T-helper 1 cell treated with Interleukin-12 subunit alpha and Interleukin-12 subunit beta and Interleukin-4 antibody, amounts not matched to agents 30 μg/mL and 1 μg/mL, for 36 hours (primary cell): ENCODE results near the gene TRIM17.

Source experiments
- H3K27ac Mint-ChIP-seq: one replicate; pipeline ENCODE4 v1.8.0; 2021; ENCODE audit warnings: mild to moderate bottlenecking, mixed read lengths
- H3K27me3 Mint-ChIP-seq: one replicate; pipeline ENCODE4 v1.8.0; 2021; ENCODE audit warnings: low read depth, mixed read lengths
- H3K36me3 Mint-ChIP-seq: one replicate; pipeline ENCODE4 v1.8.0; 2021; ENCODE audit warnings: low read depth, mixed read lengths
- H3K4me1 Mint-ChIP-seq: one replicate; pipeline ENCODE4 v1.8.0; 2021; ENCODE audit warnings: low read depth, mixed read lengths
- H3K4me3 Mint-ChIP-seq: one replicate; pipeline ENCODE4 v1.8.0; 2021; ENCODE audit warnings: mild to moderate bottlenecking, moderate library complexity, mixed read lengths
- H3K9me3 Mint-ChIP-seq: one replicate; pipeline ENCODE4 v1.8.0; 2021; ENCODE audit warnings: mixed read lengths

The TRIM17 gene, protein sequence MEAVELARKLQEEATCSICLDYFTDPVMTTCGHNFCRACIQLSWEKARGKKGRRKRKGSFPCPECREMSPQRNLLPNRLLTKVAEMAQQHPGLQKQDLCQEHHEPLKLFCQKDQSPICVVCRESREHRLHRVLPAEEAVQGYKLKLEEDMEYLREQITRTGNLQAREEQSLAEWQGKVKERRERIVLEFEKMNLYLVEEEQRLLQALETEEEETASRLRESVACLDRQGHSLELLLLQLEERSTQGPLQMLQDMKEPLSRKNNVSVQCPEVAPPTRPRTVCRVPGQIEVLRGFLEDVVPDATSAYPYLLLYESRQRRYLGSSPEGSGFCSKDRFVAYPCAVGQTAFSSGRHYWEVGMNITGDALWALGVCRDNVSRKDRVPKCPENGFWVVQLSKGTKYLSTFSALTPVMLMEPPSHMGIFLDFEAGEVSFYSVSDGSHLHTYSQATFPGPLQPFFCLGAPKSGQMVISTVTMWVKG

DNA sequence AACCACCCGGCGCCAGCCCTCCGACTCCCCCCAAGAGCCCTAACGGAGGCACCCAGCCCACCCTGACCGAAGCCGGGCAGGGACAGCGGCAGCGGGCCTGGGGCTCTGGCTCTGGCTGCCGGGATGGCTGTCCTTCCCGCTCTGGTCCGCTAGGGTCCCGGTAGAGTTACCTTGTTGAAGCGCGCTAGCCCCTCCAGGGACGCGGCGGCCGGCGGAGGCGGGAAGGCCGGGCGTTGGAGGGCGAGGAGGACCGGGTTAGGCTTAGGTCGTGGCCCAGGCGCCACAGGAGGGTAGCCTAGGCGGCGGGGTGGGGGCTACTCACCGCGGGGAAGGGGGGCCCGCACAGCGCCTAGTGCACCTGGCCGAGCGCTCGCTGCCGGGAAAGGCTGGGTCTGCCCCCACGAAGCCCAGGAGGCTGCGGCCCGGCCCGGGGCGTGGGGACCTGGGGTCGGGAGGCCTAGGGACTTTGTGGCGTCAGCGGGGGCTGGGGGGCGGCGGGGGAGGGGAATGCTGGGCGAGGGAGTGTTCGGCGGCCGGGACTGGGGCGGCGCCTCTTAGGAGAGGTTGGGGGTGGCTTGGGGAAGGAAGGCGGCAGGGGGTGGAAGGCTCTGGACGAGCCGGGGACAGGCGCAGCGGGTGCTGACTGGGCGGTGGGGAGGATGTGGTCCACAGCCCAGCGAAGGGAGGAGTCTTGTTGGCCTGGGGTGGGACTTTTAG lies at the start of gene TRIM17:
Gene TRIM17 (minus strand): TSS at position 645 of the 717 bp plus-strand sequence. CDS start 1,789 bp downstream, outside the sequence.
- Mint-ChIP-seq H3K4me3 (peak within 1 kb of the TSS; percentile 86), H3K27me3 (peaks cover 32% of the 10 kb centered on the region), H3K36me3 (peaks cover 15% of the 10 kb centered on the region), H3K4me1 (peaks cover 17% of the 10 kb centered on the region), H3K9me3 (no peaks in the 10 kb centered on the region), H3K27ac (peak within 1 kb of the TSS; percentile 74)

DNA sequence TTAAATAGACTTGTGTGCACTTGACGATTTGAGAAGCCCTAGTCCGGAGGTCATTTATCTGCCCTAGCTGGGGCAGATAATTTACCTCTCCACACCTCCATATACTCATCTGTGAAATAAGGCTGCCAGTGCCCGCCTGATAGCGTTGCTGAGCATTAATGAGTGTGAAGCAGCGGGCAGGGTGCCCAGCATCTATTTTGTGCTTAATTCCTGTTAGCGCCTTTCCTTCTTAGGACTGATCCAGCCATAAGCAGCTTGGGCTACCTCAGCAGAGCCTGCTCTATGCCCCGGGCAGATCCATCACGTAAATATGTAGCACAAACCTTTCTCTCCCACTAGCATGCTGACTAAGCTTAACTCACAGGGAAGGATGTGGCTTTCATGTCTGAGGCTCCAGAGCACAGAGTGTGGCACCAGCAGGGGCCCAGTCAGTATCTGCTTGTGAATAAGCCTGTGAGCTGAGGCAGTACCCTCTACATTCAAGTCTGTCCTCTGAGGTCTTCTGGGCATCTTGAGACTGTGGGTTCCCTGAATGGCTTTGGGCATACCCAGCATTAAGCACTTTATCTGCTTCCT lies 49.0 kb upstream of the TRIM17 start:
- H3K4me3 Mint-ChIP-seq: peak overlapping the region; percentile 85
- peaks cover 20% of the 10 kb centered on the region for H3K27me3 Mint-ChIP-seq
- peaks cover 56% of the 10 kb centered on the region for H3K4me1 Mint-ChIP-seq
- H3K36me3 Mint-ChIP-seq: peaks cover 6% of the 10 kb centered on the region
- peak overlapping the region; percentile 90 for H3K27ac Mint-ChIP-seq
- H3K9me3 Mint-ChIP-seq: no peaks in the 10 kb centered on the region

DNA sequence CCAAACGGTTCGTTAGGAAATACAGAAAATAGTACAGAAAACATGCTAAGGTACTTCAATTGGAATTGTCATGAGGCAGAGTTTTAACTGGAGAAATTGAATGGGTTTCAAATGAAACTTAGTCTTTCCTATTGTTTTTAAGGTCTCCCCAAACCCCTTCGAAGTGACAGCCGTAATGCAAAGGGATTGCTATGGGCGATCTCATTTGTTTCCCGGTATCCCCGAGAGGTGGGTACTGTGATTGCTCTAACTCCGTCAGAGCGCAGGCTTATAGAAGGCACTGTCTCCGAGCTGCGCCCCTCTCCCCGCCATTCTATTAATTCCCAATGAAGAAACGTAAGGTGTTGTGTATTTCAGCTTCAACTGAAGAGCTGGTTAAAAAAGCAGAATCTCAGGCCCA lies 48.5 kb upstream of the TRIM17 start:
- Mint-ChIP-seq H3K27ac (peak overlapping the region; percentile 90), H3K36me3 (peaks cover 6% of the 10 kb centered on the region), H3K4me3 (peak overlapping the region; percentile 85), H3K27me3 (peaks cover 20% of the 10 kb centered on the region), H3K4me1 (peaks cover 59% of the 10 kb centered on the region), H3K9me3 (no peaks in the 10 kb centered on the region)

DNA sequence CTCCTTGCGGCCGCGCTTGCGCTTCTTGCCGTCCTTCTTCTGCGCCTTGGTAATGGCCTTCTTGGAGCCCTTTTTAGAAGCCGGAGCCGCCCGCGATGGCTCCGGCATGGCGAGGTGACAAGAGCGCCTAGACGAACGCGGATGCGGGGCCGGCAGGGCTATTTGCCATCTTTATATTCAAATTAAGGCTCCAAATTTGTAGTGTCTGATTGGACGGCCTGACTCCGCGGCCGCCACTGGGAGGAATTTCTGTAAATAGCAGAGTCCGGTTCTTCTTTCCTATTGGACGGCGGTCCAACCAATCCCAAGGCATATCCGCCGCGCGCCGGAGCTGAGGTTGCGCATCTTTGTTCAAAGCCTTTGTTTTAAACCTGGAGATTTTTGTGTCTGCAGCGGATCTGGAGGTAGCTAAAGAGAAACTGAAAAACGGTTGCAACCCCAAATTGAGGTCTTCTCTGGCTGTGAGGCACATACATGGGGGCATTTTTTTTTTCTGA lies 47.9 kb upstream of the TRIM17 start:
- Mint-ChIP-seq H3K4me3 (peak overlapping the region; percentile 85), H3K4me1 (peaks cover 59% of the 10 kb centered on the region), H3K27ac (peak overlapping the region; percentile 90), H3K9me3 (no peaks in the 10 kb centered on the region), H3K27me3 (peaks cover 16% of the 10 kb centered on the region), H3K36me3 (peaks cover 6% of the 10 kb centered on the region)

DNA sequence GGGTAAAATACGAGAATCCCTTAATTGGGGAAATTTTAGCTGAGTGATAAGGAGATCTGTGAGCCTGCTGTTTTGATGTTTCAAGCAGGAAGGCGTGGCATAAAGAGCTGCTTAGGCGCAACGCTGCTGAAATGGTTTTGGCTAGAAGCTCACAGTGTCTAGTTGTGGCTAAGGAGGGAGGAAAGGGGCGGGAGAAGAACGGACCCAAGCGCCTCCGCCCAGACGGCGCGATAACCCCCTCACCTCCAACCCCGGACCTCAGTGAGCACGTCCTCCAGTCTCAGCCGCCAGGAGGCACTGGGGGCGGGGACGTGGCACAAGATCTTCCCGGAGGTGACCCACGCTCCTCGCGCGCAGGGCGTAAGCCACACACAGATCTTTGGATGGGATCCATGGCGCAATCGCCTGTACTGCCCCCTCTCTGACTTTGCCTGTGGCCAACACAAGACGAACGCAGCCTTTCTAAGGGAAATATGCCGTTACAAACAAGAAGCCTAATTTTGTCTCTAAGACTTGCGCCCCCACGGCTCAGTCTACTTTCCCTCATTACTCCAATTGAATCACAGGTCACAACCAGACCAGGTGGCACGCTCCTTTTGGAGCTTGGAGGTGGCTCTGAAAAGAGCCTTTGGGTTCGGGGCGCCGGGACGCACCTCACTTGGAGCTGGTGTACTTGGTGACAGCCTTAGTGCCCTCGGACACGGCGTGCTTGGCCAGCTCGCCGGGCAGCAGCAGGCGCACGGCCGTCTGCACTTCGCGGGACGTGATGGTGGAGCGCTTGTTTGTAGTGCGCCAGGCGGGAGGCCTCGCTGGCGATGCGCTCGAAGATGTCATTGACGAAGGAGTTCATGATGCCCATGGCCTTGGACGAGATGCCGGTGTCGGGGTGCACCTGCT lies 47.1 kb upstream of the TRIM17 start:
- peak overlapping the region; percentile 90 for H3K27ac Mint-ChIP-seq
- H3K4me1 Mint-ChIP-seq: peaks cover 61% of the 10 kb centered on the region
- H3K36me3 Mint-ChIP-seq: peaks cover 6% of the 10 kb centered on the region
- H3K4me3 Mint-ChIP-seq: peak overlapping the region; percentile 85
- H3K9me3 Mint-ChIP-seq: no peaks in the 10 kb centered on the region
- H3K27me3 Mint-ChIP-seq: peaks cover 11% of the 10 kb centered on the region

DNA sequence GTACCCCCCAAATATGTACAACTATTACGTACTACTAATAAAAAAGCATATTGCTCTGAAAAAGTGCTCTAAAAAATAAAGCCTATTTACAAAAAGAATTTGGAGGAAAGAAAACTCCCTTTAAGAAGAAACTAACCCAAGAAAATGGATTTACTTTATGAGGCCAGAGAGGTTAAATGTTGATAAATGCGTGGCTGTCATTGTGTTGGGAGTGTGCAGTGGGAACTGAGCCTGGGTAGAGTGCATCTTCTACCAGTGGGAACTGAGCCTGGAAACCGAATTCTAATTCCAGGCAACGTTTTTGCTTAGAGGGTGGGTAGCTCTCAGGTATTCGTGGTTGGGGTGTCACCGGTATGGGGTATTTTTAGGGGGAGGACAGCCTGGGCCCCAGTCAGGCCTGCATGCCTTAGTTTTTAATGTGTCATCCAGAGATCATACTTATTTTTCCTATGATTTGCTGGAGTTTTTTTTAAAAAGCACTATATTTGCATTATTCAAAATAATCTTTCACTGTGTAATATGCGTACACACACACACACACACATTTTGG lies 46.4 kb upstream of the TRIM17 start:
- Mint-ChIP-seq H3K27me3 (peaks cover 9% of the 10 kb centered on the region), H3K36me3 (peaks cover 6% of the 10 kb centered on the region), H3K4me1 (peaks cover 66% of the 10 kb centered on the region), H3K4me3 (peak overlapping the region; percentile 85), H3K9me3 (no peaks in the 10 kb centered on the region), H3K27ac (peak overlapping the region; percentile 90)

DNA sequence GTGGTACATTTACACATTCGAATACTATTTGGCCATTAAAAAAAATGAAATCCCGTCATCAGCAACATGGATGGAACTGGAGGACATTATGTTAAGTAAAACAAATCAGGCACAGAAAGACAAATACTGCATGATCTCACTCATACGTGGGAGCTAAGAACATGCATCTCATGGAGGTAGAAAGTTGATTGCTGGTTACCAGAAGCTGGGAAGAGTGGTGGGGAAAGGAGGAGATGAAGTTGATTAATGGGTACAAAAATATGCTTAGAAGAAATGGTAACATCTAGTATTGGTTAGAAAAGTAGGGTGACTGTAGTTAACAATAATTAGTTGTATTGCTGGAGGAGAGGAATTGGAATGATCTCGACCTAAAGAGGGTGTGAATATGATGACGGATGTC lies 45.9 kb upstream of the TRIM17 start:
- peak overlapping the region; percentile 90 for H3K27ac Mint-ChIP-seq
- peaks cover 6% of the 10 kb centered on the region for H3K36me3 Mint-ChIP-seq
- H3K4me1 Mint-ChIP-seq: peaks cover 66% of the 10 kb centered on the region
- H3K27me3 Mint-ChIP-seq: peaks cover 4% of the 10 kb centered on the region
- peak overlapping the region; percentile 85 for H3K4me3 Mint-ChIP-seq
- no peaks in the 10 kb centered on the region for H3K9me3 Mint-ChIP-seq

DNA sequence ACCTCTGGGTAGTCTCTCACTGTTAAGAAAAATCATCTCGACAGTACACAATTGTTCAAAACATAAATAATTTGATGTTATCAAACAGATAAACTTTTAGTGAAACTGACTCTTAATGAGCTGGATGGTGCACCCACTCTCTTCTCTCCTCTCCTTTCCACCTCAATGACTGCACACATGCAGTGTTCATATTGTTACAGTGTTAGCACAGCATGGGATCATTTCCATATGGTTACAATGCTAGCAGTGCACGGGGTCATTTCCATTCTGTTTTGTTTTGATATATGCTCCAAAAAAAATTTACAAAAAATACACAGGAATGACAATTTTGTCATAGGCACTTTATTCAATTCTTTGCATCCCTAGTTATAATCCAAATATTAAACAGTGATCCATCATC lies 44.2 kb upstream of the TRIM17 start:
- Mint-ChIP-seq H3K27me3 (peaks cover 3% of the 10 kb centered on the region), H3K4me1 (peaks cover 59% of the 10 kb centered on the region), H3K27ac (peak overlapping the region; percentile 18), H3K4me3 (peak overlapping the region; percentile 68), H3K9me3 (no peaks in the 10 kb centered on the region), H3K36me3 (peaks cover 6% of the 10 kb centered on the region)

DNA sequence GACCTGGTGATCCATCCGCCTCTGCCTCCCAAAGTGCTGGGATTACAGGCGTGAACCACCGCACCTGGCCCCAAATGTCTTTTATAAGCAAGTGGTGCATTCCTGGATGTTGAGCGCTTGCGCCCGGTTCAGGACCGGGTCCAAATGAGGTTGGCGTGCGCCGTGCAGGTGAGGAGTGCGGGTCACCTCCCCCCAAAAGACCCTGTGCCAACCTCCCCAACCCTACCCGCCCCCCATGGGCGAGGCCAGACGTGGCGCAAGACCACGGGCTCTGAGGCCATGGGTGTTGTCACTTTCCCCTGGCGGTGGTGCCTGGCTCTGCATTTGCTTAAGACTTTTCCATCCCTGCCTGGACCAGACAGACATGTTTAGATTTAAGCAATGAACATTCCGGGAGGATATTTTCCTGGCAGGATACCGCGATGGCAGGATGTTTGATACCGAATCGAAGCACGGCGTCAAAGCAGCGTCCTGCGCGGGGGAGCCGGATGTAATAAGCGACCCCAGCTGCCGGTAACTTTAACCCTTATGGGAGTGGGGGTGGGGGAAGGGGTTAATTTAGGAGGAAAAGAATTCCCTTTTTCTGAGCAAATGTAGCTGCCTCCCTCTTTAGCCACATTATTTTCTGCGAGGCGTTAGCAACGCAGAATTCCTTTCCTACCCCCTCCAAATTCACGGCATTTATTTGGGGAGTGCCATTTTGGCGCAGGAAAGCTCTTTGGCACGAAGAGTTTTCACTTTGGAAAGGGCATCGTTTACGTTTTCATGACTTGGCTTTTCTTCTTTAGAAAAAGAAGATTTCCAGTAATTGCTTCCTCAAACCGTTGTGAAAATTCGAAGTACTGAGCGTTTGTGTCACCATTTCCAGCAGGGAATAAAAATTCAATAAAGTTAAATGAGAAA lies 42.7 kb upstream of the TRIM17 start:
- peaks cover 54% of the 10 kb centered on the region for H3K4me1 Mint-ChIP-seq
- peak overlapping the region; percentile 97 for H3K4me3 Mint-ChIP-seq
- peak overlapping the region; percentile 100 for H3K27ac Mint-ChIP-seq
- peaks cover 9% of the 10 kb centered on the region for H3K36me3 Mint-ChIP-seq
- H3K9me3 Mint-ChIP-seq: no peaks in the 10 kb centered on the region
- H3K27me3 Mint-ChIP-seq: peaks cover 3% of the 10 kb centered on the region

DNA sequence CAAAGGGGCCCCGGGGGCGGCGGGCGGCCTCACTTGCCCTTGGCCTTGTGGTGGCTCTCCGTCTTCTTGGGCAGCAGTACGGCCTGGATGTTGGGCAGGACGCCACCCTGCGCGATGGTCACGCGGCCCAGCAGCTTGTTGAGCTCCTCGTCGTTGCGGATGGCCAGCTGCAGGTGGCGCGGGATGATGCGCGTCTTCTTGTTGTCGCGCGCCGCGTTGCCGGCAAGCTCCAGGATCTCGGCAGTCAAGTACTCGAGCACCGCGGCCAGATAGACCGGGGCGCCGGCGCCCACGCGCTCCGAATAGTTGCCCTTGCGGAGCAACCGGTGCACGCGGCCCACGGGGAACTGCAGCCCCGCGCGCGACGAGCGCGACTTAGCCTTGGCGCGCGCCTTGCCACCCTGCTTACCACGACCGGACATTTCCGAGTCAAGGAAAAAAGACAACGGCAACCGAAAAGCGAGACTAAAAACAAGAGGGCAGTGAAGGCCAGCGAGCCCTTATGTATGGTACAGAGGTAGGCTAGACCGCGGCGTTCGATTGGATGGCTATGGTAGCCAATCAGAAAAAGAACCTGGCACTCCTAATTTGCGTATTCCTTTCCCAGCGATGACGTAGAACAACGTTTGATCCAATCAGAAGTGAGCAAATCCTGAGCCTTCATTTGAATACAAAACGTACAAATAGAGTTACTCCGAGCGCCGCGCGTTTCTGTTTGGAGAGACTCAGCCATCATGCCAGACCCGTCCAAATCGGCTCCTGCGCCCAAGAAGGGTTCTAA lies 40.9 kb upstream of the TRIM17 start:
- Mint-ChIP-seq H3K4me1 (peaks cover 49% of the 10 kb centered on the region), H3K27me3 (peaks cover 3% of the 10 kb centered on the region), H3K36me3 (peaks cover 11% of the 10 kb centered on the region), H3K27ac (peak overlapping the region; percentile 100), H3K9me3 (no peaks in the 10 kb centered on the region), H3K4me3 (peak overlapping the region; percentile 97)

DNA sequence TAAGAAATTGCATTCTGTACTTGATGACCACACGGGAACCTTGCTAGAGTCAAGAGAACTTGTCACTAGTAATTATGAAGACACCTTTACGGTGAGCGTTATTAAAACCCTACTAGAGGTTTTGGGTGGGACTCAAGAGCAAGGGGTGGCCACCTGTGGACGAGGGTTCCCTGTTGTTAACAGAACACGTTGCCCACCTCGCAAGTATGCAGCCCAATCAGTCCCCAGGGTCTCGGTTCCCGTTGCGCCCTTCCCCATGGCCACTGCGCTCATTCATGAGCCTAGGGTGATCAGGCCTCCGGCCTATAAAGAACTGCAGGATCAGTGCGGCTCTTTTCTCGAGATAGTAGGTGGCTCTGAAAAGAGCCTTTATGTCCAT lies 40.3 kb upstream of the TRIM17 start:
- peaks cover 11% of the 10 kb centered on the region for H3K36me3 Mint-ChIP-seq
- peak overlapping the region; percentile 97 for H3K4me3 Mint-ChIP-seq
- no peaks in the 10 kb centered on the region for H3K9me3 Mint-ChIP-seq
- H3K27ac Mint-ChIP-seq: peak overlapping the region; percentile 100
- peaks cover 44% of the 10 kb centered on the region for H3K4me1 Mint-ChIP-seq
- peaks cover 3% of the 10 kb centered on the region for H3K27me3 Mint-ChIP-seq

DNA sequence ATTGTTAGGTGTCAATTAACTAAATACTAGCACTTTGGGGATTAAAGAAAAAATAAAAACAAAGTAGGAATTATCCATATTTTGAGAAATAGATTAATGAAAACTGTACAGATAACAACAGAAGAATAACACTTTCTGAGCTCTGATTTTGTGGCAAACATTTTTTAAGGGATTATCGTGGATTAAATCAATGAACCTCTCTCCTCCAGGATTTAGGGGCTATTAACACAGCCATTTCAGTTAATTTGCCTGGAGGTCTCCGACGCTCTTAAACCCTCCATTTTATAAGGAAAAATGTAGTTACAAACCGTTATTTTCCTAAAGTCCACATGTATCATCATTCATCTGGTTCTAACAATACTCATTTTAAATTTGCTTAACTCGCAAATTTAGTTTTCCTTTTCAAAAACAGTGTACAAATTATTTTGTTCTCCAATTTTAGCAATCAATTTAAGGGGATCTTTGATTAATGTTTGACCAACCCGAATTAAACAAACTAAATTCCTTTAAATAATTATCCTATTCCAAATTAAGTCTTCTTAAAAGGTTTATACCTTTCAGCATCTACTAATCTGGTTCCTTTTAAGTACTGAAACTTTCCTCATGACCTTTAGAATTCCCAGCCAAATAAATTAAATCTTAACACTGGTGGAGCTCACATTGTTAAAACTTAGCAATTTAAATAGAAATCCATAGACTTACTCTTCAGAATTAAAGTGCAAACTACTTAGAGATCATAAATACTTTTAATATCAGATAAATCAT lies 39.8 kb upstream of the TRIM17 start:
- Mint-ChIP-seq H3K4me3 (peak overlapping the region; percentile 97), H3K4me1 (peaks cover 41% of the 10 kb centered on the region), H3K36me3 (peaks cover 11% of the 10 kb centered on the region), H3K9me3 (no peaks in the 10 kb centered on the region), H3K27me3 (peaks cover 3% of the 10 kb centered on the region), H3K27ac (peak overlapping the region; percentile 100)
